K562 (cell line): ENCODE data around the gene RRBP1. TPM values are rescaled to one million over a fixed set of nuclear protein-coding genes. Genes with fewer than 3 reads are reported as not detected.

Source experiments
- ATAC-seq: fragments of 200-7000 bp; cut with Tn5 transposase; 3 replicates; pipeline ENCODE4 v1.9.1; 2020; ENCODE audit warnings: moderate library complexity
- BruUV-seq: library from RNA; stranded (reverse); fragments of 400-500 nt; replicated peaks from 2 replicates; lab custom pipeline; 2021; lab: Mats Ljungman, UMichigan
- CTCF ChIA-PET: fragments of 300-600 bp; formaldehyde crosslinking; extraction: SDS; loops from one replicate; lab custom pipeline; 2021; ENCODE audit warnings: low intra/inter-chr PET ratio; lab: Yijun Ruan, JAX
- POLR2A ChIA-PET: fragments of 300-600, 350-650 bp; sonication (Branson Sonifier 250); formaldehyde crosslinking; extraction: SDS; loops from one replicate; lab custom pipeline; 2021; ENCODE audit warnings: antibody characterized with exemption, inconsistent platforms; lab: Yijun Ruan, JAX
- DNase-seq, 4 experiments: peaks; one replicate each; pipeline versions ENCODE4 v3.0.0 to v3.0.0-alpha.2; 2011 to 2018; ENCODE audit warnings: low spot score in 3 of 4, mixed read lengths in 3 of 4; ENCODE audit errors: extremely low read depth in 1 of 4
- FAIRE-seq: peaks from 2 replicates; lab custom pipeline; 2011; peaks lifted over from hg19 to GRCh38; lab: Jason Lieb, UNC
- H2AFZ ChIP-seq: 2 replicates; pipeline ENCODE4 v1.6.0; 2011; ENCODE audit warnings: low read depth, low read length, control low read depth, inconsistent platforms
- H3K27ac ChIP-seq: fragments of 200-600 bp; 3 replicates; pipeline ENCODE4 v1.8.0; 2011; ENCODE audit warnings: low read depth, mild to moderate bottlenecking, control low read depth, inconsistent platforms, low read length, moderate library complexity, mixed read lengths; ENCODE audit errors: extremely low read depth
- H3K27me3 ChIP-seq, 2 experiments: fragments of 300-600 bp in 1 of 2; 2 replicates in 1 of 2; 3 replicates in 1 of 2; pipeline versions ENCODE4 v1.6.0 to v1.8.0; 2011; ENCODE audit warnings: inconsistent platforms in 2 of 2, low read length in 2 of 2, mild to moderate bottlenecking in 1 of 2, mixed read lengths in 1 of 2, moderate library complexity in 1 of 2; ENCODE audit not compliant: control insufficient read depth in 2 of 2, insufficient read depth in 2 of 2
- H3K36me3 ChIP-seq: fragments of 300-600 bp; 3 replicates; pipeline ENCODE4 v1.8.0; 2011; ENCODE audit warnings: mild to moderate bottlenecking, low read length, inconsistent platforms; ENCODE audit not compliant: control insufficient read depth, insufficient read depth
- H3K4me1 ChIP-seq, 2 experiments: fragments of 200-600 bp in 1 of 2; replicated peaks in 1 of 2; 2 replicates in 1 of 2; 3 replicates in 1 of 2; pipeline versions ENCODE4 v1.5.1 to v1.8.0; 2011; ENCODE audit warnings: inconsistent platforms in 2 of 2, low read length in 2 of 2, mild to moderate bottlenecking in 1 of 2, mixed read lengths in 1 of 2, moderate library complexity in 1 of 2; ENCODE audit not compliant: control insufficient read depth in 2 of 2, insufficient read depth in 2 of 2
- H3K4me2 ChIP-seq: 2 replicates; pipeline ENCODE4 v1.6.1; 2011; ENCODE audit warnings: low read length, control low read depth, inconsistent platforms, mixed read lengths; ENCODE audit not compliant: insufficient read depth
- H3K4me3 ChIP-seq: fragments of 200-600 bp; sonication (generic), shearing (Covaris generic); 2 replicates; pipeline ENCODE4 v1.5.1; 2016; ENCODE audit warnings: control low read depth, inconsistent platforms
- H3K79me2 ChIP-seq: fragments of 200-600 bp; 3 replicates; pipeline ENCODE4 v1.8.0; 2011; ENCODE audit warnings: low read length, inconsistent platforms; ENCODE audit not compliant: control insufficient read depth, insufficient read depth
- H3K9ac ChIP-seq, 2 experiments: 2 replicates each; pipeline versions ENCODE4 v1.6.0 to v1.6.1; 2011; ENCODE audit warnings: low read depth in 2 of 2, low read length in 2 of 2, control low read depth in 1 of 2, inconsistent platforms in 1 of 2, mild to moderate bottlenecking in 1 of 2, mixed read lengths in 1 of 2; ENCODE audit not compliant: insufficient read depth in 1 of 2
- H3K9me1 ChIP-seq: one replicate; pipeline ENCODE4 v1.6.0; 2011; ENCODE audit warnings: inconsistent platforms, mild to moderate bottlenecking, low read length, moderate library complexity; ENCODE audit not compliant: control insufficient read depth, insufficient read depth
- H3K9me3 ChIP-seq: replicated peaks from 2 replicates; pipeline ENCODE4 v1.5.1; 2011; ENCODE audit warnings: low read depth, low read length, inconsistent platforms; ENCODE audit not compliant: control insufficient read depth, insufficient read depth
- H4K20me1 ChIP-seq: replicated peaks from 2 replicates; pipeline ENCODE4 v1.6.1; 2011; ENCODE audit warnings: low read length, inconsistent platforms, mixed read lengths; ENCODE audit not compliant: control insufficient read depth, insufficient read depth
- CBFA2T2 ChIP-seq: fragments of 450-650 bp; conservative IDR thresholded peaks from 2 replicates; pipeline ENCODE4 v1.6.1; 2017; ENCODE audit warnings: mild to moderate bottlenecking
- ELF1 ChIP-seq: fragments of 200-800 bp; sonication (Bioruptor generic); IDR thresholded peaks from 2 replicates; pipeline ENCODE4 v1.6.1; 2016; ENCODE audit warnings: missing genetic modification characterization, missing compliant biosample characterization
- ERF ChIP-seq: fragments of 450-650 bp; formaldehyde crosslinking; IDR thresholded peaks from 2 replicates; pipeline ENCODE4 v1.4.0; 2020; ENCODE audit warnings: mild to moderate bottlenecking, mixed read lengths
- POLR2A ChIP-seq: fragments of 450-650 bp; conservative IDR thresholded peaks from 2 replicates; pipeline ENCODE4 v1.6.1; 2016
- SAFB2 ChIP-seq: fragments of 200-400 bp; formaldehyde crosslinking; IDR thresholded peaks from 2 replicates; pipeline ENCODE4 v1.6.1; 2018; ENCODE audit warnings: borderline replicate concordance, low read length, low read depth, moderate library complexity; ENCODE audit not compliant: severe bottlenecking
- SLC30A9 ChIP-seq: fragments of 250-450 bp; sonication (Bioruptor Pico); IDR thresholded peaks from 2 replicates; pipeline ENCODE4 v1.8.0; 2022; ENCODE audit warnings: mild to moderate bottlenecking, moderate library complexity
- SRSF9 ChIP-seq: fragments of 200-400 bp; formaldehyde crosslinking; IDR thresholded peaks from 2 replicates; pipeline ENCODE4 v1.6.1; 2017; ENCODE audit warnings: low read depth, low read length, borderline replicate concordance
- ZNF436 ChIP-seq: fragments of 250-450, 450-650 bp; sonication (Bioruptor Pico); formaldehyde crosslinking; IDR thresholded peaks from 2 replicates; pipeline ENCODE4 v1.7.0; 2020; ENCODE audit warnings: mild to moderate bottlenecking
- WGBS: fragments of 100-300 bp; shearing (Covaris generic); methylation state at CpG from one replicate; pipeline ENCODE4 v1.1.6; 2016; ENCODE audit warnings: low coverage, mixed read lengths; ENCODE audit not compliant: insufficient coverage; ENCODE audit errors: missing lambda C conversion rate; 5-methylcytosine and 5-hydroxymethylcytosine counted together
- in situ Hi-C: fragments of 300-500 bp; cut with MboI; formaldehyde crosslinking; loops from 4 replicates; pipeline ENCODE4 v1.15.0; 2018; ENCODE audit warnings: inconsistent platforms, mixed read lengths
- intact Hi-C: fragments of 100-400 bp; cut with micrococcal nuclease; formaldehyde crosslinking; loops from 2 replicates; pipeline ENCODE4 v1.14.2; 2022
- polyA plus RNA-seq, 8 experiments: library from polyadenylated mRNA; depleted of rRNA in 4 of 8; stranded (reverse) in 5 of 8; unstranded in 3 of 8; fragments of >200 nt; fragmentation: Nextera tagmentation in 2 of 8; fragmentation: Illumina TruSeq in 1 of 8; extraction: Ambion mirVana in 2 of 8; extraction: Trizol in 1 of 8; gene quantifications; 2 replicates each; pipeline versions ENCODE4 v1.2.1 to v1.2.3, GENCODE V29; 2011 to 2014; ENCODE audit warnings: inconsistent platforms in 1 of 8, missing spikeins in 1 of 8
- total RNA-seq, 7 experiments: library from RNA; depleted of rRNA in 6 of 7; stranded (reverse); fragments of >200 nt in 6 of 7; fragmentation: Illumina TruSeq in 2 of 7; extraction: Trizol in 2 of 7; gene quantifications; 2 replicates each; pipeline versions ENCODE4 v1.2.1 to v1.2.3, GENCODE V29; 2011 to 2021; ENCODE audit warnings: low replicate concordance in 1 of 7
- TF ChIP-seq, protein P1 (sequence below): fragments of 450-650 bp; IDR thresholded peaks from 2 replicates; pipeline ENCODE4 v1.6.1; 2017; ENCODE audit warnings: antibody characterized with exemption
- TF ChIP-seq, protein P2 (sequence below), 2 experiments: fragments of 450-650 bp in 1 of 2; sonication (generic) in 1 of 2; formaldehyde crosslinking; conservative IDR thresholded peaks; 2 replicates each; pipeline versions ENCODE4 v1.4.0 to v1.8.1; 2020 to 2022; ENCODE audit warnings: mild to moderate bottlenecking in 1 of 2, missing genetic modification reagents in 1 of 2
- TF ChIP-seq, protein P3 (sequence below): fragments of 250-450 bp; sonication (Bioruptor Pico); IDR thresholded peaks from 2 replicates; pipeline ENCODE4 v1.5.0; 2020; ENCODE audit warnings: mild to moderate bottlenecking
- TF ChIP-seq, protein P4 (sequence below): fragments of 450-650 bp; formaldehyde crosslinking; IDR thresholded peaks from 2 replicates; pipeline ENCODE4 v1.4.0; 2022; ENCODE audit warnings: missing genetic modification characterization
- TF ChIP-seq, protein P5 (sequence below): fragments of 250-450 bp; sonication (Bioruptor Pico); IDR thresholded peaks from 2 replicates; pipeline ENCODE4 v1.8.0; 2021; ENCODE audit warnings: mild to moderate bottlenecking, moderate library complexity

The RRBP1 gene
- total and polyA plus RNA-seq, 9 of the 15 experiments (the other 6 are each of a cell fraction or from before 2014, with no cell fraction given) = 0.84 to 32.0 (median 17.6) TPM

DNA sequence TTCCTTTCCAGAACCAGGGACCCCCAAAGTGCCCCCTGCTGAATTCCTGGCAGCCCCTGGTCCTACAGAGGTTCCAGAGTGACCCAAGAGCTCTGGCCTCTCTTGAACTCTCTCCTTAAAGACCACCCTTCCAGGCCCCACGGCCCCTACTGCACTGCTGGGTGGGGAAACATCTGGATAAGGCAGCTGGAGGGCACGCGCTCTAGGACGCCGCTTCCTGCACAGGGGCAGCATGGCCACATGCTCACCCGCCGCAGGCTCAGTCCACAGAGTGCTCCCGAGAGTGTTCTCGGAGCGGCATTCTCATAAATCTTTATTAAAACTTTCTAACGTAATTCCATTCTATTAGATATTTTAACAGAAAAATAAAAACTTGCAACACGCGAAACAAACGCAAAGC, 37.0 kb downstream of the RRBP1 start:
- Histone ChIP-seq H3K36me3 (0 out of 3 replicates have a peak, but pooled peaks cover 12% of the 10 kb centered on the region), H3K9me1 (peaks cover 4% of the 10 kb centered on the region), H3K9ac (no peak overlapping the region), H3K27ac (no peak overlapping the region), H3K4me3 (no peak overlapping the region), H3K4me2 (no peak overlapping the region), H3K27me3 (no peaks in the 10 kb centered on the region), H2AFZ (no peak overlapping the region), H4K20me1 (peaks cover 6% of the 10 kb centered on the region), H3K79me2 (no peaks in the 10 kb centered on the region; the same call in 2 of the 3 replicates), H3K4me1 (peaks cover 0 to 15% of the 10 kb centered on the region in 2 experiments; a peak in 2 of 5 replicates), H3K9me3 (no peaks in the 10 kb centered on the region)
- in situ Hi-C loops (no loop called here), intact Hi-C loops (no loop called here)
- CTCF ChIA-PET = no interaction called here
- ATAC-seq = no peak
- no peak for TF ChIP-seq POLR2A
- no peak for TF ChIP-seq SAFB2
- TF ChIP-seq, protein P1, sequence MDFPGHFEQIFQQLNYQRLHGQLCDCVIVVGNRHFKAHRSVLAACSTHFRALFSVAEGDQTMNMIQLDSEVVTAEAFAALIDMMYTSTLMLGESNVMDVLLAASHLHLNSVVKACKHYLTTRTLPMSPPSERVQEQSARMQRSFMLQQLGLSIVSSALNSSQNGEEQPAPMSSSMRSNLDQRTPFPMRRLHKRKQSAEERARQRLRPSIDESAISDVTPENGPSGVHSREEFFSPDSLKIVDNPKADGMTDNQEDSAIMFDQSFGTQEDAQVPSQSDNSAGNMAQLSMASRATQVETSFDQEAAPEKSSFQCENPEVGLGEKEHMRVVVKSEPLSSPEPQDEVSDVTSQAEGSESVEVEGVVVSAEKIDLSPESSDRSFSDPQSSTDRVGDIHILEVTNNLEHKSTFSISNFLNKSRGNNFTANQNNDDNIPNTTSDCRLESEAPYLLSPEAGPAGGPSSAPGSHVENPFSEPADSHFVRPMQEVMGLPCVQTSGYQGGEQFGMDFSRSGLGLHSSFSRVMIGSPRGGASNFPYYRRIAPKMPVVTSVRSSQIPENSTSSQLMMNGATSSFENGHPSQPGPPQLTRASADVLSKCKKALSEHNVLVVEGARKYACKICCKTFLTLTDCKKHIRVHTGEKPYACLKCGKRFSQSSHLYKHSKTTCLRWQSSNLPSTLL = no peak
- TF ChIP-seq SRSF9 = no peak
- no peak for TF ChIP-seq ZNF436 (CRISPR knock-in tag)
- TF ChIP-seq ERF (CRISPR knock-in tag) = no peak
- TF ChIP-seq SLC30A9 (CRISPR knock-in tag) = no peak
- TF ChIP-seq ELF1 (tag) = no peak
- no peak for TF ChIP-seq CBFA2T2
- TF ChIP-seq, protein P2, sequence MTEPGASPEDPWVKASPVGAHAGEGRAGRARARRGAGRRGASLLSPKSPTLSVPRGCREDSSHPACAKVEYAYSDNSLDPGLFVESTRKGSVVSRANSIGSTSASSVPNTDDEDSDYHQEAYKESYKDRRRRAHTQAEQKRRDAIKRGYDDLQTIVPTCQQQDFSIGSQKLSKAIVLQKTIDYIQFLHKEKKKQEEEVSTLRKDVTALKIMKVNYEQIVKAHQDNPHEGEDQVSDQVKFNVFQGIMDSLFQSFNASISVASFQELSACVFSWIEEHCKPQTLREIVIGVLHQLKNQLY (CRISPR knock-in tag; conservative IDR thresholded peaks at IDR 0.05) = no peak
- TF ChIP-seq, protein P3, sequence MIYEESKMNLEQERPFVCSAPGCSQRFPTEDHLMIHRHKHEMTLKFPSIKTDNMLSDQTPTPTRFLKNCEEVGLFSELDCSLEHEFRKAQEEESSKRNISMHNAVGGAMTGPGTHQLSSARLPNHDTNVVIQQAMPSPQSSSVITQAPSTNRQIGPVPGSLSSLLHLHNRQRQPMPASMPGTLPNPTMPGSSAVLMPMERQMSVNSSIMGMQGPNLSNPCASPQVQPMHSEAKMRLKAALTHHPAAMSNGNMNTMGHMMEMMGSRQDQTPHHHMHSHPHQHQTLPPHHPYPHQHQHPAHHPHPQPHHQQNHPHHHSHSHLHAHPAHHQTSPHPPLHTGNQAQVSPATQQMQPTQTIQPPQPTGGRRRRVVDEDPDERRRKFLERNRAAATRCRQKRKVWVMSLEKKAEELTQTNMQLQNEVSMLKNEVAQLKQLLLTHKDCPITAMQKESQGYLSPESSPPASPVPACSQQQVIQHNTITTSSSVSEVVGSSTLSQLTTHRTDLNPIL (CRISPR knock-in tag) = no peak
- TF ChIP-seq, protein P4, sequence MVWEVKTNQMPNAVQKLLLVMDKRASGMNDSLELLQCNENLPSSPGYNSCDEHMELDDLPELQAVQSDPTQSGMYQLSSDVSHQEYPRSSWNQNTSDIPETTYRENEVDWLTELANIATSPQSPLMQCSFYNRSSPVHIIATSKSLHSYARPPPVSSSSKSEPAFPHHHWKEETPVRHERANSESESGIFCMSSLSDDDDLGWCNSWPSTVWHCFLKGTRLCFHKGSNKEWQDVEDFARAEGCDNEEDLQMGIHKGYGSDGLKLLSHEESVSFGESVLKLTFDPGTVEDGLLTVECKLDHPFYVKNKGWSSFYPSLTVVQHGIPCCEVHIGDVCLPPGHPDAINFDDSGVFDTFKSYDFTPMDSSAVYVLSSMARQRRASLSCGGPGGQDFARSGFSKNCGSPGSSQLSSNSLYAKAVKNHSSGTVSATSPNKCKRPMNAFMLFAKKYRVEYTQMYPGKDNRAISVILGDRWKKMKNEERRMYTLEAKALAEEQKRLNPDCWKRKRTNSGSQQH (CRISPR knock-in tag) = no peak
- TF ChIP-seq, protein P5, sequence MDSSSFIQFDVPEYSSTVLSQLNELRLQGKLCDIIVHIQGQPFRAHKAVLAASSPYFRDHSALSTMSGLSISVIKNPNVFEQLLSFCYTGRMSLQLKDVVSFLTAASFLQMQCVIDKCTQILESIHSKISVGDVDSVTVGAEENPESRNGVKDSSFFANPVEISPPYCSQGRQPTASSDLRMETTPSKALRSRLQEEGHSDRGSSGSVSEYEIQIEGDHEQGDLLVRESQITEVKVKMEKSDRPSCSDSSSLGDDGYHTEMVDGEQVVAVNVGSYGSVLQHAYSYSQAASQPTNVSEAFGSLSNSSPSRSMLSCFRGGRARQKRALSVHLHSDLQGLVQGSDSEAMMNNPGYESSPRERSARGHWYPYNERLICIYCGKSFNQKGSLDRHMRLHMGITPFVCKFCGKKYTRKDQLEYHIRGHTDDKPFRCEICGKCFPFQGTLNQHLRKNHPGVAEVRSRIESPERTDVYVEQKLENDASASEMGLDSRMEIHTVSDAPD = no peak
- POLR2A ChIA-PET = interaction anchor here (0.7 kb wide), 1 partner anchor 209 kb away, joined by 3 read pairs; no protein-coding TSS in a partner anchor
- no TSS peak for BruUV-seq
- FAIRE-seq = no peak
- no peak for DNase-seq
- 96% methylated on average over 11 of the region's 14 CpGs for WGBS
